GOT3 (cell line): ENCODE results near the gene SLC46A2.

Source experiments
- DNase-seq: peaks from one replicate; lab custom pipeline; 2025; ENCODE audit warnings: mixed read lengths; lab: John Stamatoyannopoulos, UW

SLC46A2 gene

DNA sequence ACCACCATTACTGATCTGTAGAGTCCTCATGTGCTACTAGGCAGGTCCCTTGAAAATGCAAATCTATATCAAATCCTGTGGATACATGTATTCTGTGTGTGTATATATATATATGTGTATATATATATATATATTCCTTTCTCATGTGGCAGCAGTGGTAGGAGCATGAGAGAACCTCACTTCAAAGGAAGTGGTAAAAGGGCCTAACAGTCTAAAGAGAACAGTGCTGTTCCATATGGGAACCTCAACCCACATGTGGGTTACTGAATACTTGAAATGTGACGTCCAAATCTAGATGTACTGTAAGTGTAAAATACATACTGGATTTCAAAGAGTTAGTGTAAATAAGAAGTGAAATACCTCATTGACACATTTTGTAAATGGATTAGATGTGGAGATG is 5.4 kb downstream of the SLC46A2 start:
- no peak for DNase-seq

DNA sequence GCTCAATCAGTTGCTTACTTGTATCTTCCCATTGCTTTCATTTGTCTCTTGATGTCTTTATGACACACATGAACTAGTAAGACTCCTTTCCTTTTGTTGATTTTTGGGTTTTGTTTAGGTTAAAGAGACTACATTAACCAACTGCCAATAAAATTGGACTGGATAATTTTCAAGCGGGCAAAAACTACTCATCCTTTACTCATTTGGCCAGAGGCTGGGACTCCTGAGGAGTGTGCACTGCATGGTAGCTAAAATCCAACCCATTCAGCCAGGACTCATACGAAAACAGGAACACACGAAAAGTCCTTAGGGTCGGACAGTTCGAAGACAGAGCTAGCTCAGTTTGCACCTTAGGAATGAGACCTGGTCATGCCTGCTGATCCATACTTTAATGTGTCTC is 6.0 kb downstream of the SLC46A2 start:
- DNase-seq: no peak

DNA sequence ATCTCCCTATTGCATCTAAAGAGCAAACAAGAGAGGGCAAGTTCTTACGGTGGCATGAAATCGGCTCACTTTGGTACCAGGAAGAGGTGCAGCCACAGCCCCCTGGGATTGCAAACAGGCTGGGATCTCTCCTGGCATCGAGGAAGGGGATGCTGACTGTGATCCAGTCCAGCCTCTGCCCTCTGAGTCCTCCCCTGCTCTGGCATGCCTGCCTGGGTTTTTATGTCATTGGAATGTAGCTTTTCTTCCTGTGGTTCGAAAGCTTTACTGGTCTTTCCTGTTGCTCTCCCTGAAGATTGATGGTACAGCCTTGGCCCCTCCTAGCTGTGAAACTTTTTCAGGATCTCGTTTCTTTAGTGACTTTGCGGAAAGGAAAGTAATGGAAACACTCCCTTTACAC is 6.6 kb downstream of the SLC46A2 start:
- no peak for DNase-seq

GRCh38 chr9:112881331-112881730 is 9.3 kb downstream of the SLC46A2 start:
- no peak for DNase-seq

DNA sequence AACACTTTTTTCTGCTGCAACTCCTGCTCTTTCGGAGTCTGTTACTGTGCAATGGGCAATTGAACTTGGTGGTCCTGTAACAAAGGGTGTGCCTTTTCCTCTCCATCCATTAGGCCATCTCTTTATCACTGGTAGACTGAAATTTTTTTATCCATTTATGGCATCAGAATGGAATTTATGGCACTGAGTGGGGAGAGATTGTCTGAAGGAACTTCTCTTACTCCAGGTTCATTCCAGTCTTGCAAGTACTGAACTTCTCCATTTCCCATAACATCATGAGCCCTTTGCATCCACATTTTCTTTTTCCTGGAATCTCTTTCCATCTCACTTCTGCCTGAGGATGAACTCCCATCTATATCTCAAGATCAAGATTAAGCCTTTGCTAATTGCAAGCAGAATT is 10.0 kb downstream of the SLC46A2 start:
- DNase-seq: no peak

DNA sequence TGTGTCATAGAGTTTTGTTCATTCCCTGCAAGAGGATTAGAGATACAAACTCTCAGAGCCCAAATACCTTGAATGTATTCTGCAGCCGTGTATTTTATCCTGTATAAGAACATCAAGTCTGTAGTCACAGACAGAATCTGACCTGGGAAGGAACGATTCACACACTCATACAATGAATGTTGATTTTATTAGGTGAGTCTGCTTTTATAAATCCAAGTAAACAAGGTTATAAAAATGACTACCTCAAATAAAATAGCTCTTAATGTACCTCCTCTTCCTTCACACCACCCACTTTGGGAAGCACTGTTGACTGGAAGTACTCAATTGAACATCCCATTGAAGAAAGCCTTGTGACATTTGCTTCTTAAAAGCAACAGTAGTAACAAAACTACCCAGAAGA is 11.9 kb downstream of the SLC46A2 start:
- DNase-seq: no peak

DNA sequence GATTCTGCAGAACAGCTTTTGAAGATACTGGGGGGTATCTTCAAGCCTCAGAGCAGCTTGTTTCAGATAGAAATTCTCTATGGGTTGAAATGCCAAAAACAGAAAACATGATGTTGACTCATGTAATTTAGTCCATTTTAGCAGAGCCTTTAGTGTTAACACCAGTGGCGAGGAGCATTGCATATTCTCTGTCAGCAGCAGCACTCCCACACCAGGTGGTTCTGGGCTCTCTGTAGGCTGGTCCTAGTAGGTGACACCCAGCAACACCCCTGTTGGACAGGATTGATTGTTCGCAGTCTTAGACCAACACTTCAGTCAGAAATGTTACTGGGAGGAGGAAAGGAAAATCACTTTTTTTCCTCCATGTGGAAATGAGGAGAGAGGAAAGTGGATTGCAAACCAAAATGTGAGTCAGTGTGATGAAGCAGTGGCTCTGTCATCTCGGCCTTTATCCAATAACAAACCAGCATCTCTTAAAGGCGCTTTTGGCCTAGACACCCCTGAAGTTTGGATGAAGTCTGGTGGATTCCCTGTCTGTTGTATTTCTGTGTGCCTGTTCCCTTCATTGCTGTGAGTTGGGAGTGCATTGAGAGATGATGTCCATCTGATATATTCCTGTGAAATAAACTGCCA is 16.8 kb downstream of the SLC46A2 start:
- DNase-seq: no peak

- no peak for DNase-seq
These were observed 18.7 kb downstream of the SLC46A2 start for GRCh38 chr9:112872019-112872418.

DNA sequence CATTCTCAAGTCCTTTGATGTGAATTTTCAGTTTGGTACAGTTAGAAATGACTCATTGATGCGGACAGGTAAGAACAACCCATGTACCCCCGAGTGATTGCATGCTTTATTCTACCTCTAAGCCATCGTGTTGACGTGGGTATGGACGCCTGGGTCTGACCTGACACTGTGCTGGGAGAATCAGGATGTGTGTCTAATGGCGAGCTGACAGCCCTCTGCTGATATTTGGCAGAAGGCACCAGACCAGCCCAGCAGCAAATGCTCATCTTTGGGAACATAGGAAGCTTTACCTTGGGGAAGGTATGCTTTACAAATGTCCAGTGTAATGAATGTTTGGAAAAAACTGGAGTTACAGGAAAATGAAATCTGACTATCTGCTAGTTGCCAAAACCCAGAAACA is 20.1 kb downstream of the SLC46A2 start:
- DNase-seq: no peak

DNA sequence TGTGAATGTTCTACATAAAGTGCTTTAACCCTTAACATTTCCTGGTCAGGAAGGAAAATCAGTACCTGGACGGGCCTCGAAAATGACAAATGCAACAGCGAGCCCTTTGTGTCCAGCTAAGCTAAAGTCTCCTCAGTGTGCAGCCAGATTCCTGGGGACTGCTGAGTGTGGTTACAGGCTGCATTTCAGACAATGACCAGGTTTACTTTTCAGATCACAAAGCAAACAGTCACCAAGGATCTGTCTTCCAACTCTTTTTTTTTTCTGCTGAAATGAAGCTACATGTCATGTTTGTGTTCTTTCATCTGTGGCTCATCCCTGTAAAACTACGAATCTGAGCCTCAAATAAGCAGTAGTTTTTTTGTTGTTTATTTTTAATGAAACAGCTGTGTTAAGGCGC is 20.8 kb downstream of the SLC46A2 start:
- DNase-seq: no peak

GRCh38 chr9:112869041-112869529 is 21.6 kb downstream of the SLC46A2 start:
- DNase-seq: no peak

GRCh38 chr9:112868461-112868860 is 22.2 kb downstream of the SLC46A2 start:
- DNase-seq: no peak

DNA sequence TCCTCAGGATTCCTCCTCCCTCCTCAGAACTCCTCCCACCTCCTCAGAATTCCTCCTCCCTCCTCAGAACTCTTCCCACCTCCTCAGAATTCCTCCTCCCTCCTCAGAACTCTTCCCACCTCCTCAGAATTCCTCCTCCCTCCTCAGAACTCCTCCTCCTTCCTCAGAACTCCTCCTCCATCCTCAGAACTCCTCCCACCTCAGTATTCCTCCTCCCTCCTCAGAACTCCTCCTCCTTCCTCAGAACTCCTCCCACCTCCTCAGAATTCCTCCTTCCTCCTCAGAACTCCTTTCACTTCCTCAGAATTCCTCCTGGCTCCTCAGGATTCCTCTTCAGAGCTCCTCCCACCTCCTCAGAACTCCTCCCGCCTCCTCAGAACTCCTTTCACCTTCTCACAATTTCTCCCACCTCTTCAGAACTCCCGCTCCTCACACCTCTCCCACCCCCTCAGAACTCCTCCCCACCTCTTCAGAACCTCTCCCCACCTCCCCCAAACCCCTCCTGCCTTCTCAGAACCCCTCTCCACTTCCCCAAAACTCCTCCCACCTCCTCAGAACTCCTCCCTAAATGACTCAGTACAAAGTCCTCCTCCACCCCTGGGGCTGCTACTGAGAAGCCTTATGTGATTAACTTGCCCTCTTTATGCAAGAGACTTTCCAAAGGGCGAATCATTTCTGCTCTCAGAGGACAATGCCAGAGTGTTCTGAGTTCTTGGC is 23.2 kb downstream of the SLC46A2 start:
- DNase-seq: no peak

DNA sequence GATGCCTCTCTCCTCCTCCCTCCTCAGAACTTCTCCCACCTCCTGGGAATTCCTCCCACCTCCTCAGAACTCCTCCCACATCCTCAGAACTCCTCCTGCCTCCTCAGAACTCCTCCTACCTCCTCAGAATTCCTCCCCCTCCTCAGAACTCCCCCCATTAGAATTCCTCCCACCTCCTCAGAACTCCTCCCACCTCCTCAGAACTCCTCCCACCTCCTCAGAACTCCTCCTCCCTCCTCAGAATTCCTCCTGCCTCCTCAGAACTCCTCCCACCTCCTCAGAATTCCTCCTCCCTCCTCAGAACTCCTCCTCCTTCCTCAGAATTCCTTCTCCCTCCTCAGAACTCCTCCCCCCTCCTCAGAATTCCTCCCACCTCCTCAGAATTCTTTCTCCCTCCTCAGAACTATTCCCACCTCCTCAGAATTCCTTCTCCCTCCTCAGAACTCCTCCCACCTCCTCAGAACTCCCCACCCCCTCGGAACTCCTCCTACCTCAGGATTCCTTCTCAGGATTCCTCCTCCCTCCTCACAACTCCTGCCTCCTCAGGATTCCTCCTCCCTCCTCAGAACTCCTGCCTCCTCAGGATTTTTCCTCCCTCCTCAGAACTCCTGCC is 23.9 kb downstream of the SLC46A2 start:
- no peak for DNase-seq

GRCh38 chr9:112864982-112865381 is 25.7 kb downstream of the SLC46A2 start:
- no peak for DNase-seq

DNA sequence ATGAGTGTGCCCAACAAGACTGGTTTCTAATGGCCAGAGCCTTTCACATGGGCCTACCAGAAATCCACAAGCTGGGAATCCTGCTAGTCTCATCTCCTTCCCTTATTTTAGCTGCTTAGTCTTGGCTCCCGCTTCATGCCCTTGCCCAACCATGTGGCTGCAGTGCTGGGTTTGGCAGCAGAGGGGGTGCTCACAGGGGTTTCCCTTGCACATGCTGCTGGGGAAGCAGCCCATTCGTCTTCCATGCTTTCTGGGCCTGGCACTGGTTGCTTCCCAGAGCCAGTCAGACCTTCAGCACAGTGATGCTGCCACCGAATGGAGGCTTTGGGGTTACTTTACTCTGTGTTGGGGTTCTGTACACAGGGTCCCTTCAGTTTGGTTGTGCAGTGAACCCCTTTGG is 26.3 kb downstream of the SLC46A2 start:
- DNase-seq: no peak

DNA sequence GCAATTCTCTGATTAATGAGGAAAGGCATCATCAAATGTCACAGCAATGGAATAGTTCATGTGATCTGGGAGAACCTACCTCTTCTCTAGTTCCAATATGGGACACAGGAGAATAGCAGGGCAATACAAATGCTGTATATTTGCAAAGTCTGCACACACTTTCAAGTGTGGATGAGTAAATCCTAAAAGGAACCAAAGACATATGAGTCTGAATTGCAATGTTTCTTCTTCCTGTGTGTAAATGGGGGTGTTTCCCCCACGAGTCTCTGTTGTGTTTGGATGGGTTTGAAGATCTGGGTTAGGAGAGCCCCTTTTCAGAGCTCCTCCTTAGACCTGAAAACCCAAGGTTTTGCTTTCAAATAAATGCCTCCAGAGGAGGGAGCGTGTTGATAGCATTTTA is 26.9 kb downstream of the SLC46A2 start:
- DNase-seq: no peak

GRCh38 chr9:112863214-112863613 is 27.5 kb downstream of the SLC46A2 start:
- no peak for DNase-seq

DNA sequence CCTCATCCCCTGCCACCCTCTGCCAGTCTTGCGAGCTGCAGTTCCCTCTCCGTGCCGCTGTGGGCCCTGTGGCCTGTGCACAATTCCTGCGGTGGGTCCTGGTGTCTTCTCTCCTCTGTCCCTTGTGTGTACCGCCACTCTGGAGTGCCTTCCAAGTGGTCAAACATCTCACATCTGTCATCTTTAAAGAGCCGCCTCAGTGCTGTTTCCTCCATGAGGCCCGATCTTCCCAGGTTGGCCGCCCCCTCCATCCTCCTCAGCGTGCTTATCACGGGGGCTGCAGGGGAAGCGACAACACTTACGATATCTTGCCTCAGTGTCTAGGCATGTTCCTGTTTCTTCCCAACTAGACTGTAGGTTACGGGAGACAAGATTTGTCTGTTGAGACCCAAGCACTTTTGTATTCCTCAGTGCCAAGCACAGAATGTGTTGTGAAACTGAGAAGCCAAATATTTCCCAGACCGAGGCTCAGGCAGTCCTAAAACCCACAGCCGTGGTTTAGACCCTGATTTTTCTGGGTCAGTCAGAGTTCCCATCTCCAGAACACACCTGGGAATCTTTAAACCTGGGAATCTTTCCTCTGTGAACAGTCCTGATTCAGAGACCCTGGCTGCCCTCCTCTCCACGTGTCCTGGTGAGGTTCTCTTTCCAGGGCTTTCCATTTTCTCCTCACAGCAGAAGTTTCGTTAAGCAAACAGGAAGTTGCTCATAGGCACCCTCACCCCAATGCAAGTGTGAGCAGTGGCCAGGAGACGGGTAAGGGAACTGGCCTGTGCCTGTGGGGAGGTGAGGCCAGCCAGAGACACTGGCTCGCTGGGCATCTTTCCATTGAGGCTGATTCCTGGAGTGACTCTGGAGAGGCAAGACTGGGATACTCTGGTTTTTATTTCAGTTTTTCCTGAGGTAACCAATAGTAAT is 28.8 kb downstream of the SLC46A2 start:
- no peak for DNase-seq

- DNase-seq: no peak
These were observed 29.5 kb downstream of the SLC46A2 start for GRCh38 chr9:112861155-112861554.

GRCh38 chr9:112860451-112860850 is 30.2 kb downstream of the SLC46A2 start:
- no peak for DNase-seq

- no peak for DNase-seq
These were observed 32.0 kb downstream of the SLC46A2 start for GRCh38 chr9:112858625-112859147.
